Activated CD4-positive, alpha-beta T cell treated with anti-CD3 and anti-CD28 coated beads, Interleukin-2, amount 50 U/mL, for 1 hour (primary cell): ENCODE data around the gene CIB2.
"Not testable (repeated sequence)": the region's sequence is repeated elsewhere in the genome, so short reads cannot be mapped to it uniquely, and the experiment has no call there.

Source experiments
- DNase-seq: peaks from one replicate; pipeline ENCODE4 v3.0.0-alpha.2; 2020

The CIB2 gene

DNA sequence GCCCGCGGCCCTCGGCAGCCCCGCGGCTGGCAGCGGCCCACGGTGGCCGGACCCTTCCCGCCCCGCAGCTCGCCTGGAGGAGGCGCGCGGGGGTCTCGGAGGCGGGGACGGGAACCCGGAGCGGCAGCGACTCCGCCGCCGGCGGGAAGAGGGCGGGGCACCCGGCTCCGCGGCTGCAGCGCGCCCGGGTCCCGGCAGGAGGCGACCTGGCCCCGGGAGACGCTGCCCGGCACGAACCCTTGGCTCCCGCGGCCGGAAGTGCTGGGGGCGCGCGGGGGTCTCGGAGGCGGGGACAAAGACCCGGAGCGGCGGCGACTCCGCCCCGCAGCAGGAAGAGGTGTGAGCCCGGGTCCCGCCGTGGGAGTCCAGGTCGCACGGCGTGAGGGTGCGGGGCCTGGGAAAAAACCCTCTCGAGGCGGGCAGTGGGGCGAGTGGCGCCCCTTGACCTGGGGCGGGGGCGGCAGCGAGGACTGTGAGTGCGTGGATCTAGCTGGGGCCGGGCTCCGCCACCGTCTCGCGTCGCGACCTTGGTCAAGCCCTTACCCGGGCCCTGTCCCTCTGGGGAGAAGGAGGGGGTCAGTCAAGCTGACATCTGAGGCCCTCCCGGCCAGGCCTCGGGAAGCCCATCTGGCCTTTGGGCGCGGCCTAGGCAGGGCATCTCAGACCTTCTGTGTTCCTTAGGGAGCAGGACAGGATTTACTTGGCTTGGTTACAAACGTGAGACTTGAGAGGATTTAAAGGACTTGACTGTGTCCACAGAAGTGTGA is at the start of gene CIB2:
Gene CIB2 (minus strand): TSS at position 151 of the 767 bp plus-strand sequence. CDS start 230 bp downstream, outside the sequence.
- DNase-seq: peak; percentile 65

- no peak for DNase-seq
Observed at GRCh38 chr15:78179906-78180305, 48.7 kb upstream of the CIB2 start.

DNA sequence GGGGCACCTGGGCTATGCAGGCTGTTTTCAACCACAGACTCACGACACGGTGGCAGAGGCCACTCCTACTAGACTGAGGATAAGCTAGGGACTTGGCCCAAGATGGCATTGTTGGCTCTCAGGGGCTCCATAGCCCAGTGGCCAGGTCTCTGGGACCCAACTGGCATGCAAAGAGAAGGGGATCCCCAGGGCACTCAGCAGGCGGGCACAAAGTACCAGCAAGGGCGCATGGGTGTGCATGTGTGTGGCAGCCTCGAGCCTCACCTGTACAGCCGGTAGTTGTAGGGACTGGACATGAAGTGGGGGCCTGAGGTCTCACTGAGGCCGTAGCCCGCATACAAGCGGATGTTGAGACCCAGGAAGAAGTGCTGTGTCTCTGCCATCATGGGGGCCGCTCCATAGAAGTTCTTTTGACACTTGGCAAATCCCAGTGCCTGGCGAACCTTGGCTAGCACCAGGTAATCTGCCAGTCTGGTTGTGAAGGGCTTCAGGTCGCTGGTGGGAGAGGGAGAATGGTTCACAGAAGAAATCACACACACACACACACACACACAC is 48.1 kb upstream of the CIB2 start:
- DNase-seq: no peak

DNA sequence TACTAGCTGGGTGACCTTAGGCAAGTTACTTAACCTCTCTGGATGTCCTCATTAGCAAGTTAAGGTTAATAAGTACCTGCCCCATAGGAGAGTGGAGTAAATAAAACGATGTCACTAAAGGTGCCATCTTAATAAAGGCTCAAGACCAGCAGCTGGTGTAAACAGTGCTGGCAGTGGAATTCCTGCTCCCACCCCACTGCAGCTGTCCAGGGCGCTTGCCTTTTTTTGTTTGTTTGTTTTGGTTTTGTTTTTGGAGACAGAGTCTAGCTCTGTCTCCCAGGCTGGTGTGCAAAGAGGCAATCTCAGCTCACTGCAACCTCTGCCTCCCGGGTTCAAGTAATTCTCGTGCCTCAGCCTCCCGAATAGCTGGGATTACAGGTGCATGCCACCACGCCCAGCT is 46.8 kb upstream of the CIB2 start:
- DNase-seq: no peak

- peak; percentile 15 for DNase-seq
Observed at GRCh38 chr15:78177447-78177873, 46.2 kb upstream of the CIB2 start.

DNA sequence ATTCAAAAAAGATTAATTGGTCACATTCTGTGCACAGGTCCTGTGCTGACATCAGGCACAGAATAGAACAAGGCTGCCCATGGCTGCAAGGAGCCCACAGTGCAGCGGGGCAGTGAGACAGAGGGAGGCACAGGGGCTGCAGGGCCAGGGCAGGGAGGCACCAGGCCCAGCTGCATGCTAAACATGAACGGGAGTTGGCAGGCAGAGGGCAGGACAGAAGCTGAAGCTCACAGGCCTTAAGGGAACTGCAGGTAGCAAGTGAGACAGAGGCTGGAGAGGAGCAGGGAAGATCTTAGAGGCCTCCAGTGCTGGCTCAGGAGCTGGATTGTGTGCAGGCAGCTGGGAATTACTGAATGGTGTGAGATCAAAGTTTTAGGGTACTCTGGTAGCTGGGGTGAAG is 44.1 kb upstream of the CIB2 start:
- DNase-seq: no peak

DNA sequence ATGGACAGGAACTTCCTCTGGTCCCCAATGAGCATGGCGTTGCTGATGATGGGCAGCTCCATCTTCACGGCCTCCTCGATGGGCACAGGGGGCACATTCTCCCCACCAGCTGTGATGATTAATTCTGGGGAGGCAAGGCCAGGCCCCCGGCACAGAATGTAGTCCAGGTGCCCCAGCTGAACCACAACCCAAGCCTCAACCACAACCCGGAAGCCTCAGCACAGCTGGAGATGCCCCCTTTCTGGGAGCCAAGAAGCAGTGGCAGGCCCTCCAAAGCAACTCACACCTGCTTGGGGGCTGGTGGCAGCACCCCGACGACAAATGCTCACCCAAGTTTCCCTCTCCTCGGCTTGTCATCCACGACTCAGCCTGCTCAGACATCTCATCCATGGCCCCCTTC is 43.2 kb upstream of the CIB2 start:
- DNase-seq: no peak

- no peak for DNase-seq
Observed at GRCh38 chr15:78171864-78172472, 40.7 kb upstream of the CIB2 start.

- DNase-seq: no peak
Observed at GRCh38 chr15:78170848-78171773, 39.9 kb upstream of the CIB2 start.

GRCh38 chr15:78168608-78169007 is 37.4 kb upstream of the CIB2 start:
- no peak for DNase-seq

GRCh38 chr15:78167227-78167888 is 36.1 kb upstream of the CIB2 start:
- DNase-seq: no peak

GRCh38 chr15:78164010-78164409 is 32.8 kb upstream of the CIB2 start:
- DNase-seq: no peak

DNA sequence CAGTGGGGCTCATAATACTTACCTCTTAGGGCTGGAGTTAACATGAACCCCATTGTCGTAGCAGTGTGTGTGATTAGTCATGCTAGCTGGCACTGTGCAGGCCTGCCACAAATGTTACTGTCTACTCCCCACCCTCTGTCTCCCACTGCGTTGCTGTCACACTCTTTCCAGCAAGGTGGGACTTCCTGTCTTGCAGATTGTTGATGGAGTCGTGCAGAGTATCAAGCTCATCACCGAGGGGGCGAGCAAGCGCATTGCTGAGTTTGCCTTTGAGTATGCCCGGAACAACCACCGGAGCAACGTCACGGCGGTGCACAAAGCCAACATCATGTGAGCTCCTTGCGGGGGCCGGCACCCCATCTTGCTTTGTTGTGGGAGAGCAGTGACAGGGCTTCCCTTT is 30.8 kb upstream of the CIB2 start:
- DNase-seq: peak; percentile 40

- no peak for DNase-seq
Observed at GRCh38 chr15:78159395-78159794, 28.1 kb upstream of the CIB2 start.

DNA sequence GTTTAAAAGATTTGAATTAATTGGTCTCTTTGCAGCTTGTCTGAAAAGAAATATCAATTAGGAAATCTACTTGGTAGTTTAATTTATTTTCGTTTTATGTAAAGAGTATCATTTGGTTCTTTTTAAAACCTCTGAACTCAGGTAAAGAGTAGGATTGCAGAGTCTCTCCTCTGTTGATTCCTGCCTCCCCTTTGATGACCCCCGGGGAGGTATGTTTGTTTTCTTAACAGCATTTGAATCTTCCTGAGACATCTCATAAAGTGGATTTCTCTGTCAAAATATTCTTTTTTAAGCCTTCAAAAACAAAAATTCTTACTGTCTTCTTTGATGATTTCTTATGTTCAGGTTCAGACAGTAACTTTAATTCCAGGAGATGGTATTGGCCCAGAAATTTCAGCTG is 26.0 kb upstream of the CIB2 start:
- no peak for DNase-seq

GRCh38 chr15:78156653-78157052 is 25.4 kb upstream of the CIB2 start:
- no peak for DNase-seq

DNA sequence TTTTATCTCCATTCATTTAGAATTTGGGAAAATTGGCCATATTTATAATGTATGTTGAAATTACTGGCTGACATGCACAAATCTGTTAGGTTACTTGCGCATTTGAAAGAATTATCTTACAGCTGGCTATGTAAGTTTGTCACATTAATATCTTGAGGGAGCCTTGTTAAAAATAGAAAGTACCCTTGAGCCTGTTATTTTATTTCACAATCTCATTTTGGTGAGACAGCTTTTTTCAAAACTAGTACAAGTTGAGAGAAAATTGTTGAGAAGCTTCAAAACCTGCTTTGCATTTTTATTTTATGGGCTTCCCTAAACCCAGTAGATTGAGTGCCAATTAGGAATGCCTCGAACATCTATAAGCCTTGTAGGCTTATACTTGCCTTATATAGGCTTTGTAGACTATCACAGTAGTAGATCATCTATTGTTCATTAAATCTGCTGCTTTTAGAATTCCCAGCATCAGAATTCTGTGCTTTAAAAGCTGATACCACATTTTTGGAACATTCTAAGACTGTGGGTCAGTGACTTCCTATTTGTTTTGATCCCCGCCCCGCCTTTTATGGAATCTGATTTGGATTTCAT is 24.2 kb upstream of the CIB2 start:
- no peak for DNase-seq

GRCh38 chr15:78154955-78155354 is 23.7 kb upstream of the CIB2 start:
- DNase-seq: no peak

DNA sequence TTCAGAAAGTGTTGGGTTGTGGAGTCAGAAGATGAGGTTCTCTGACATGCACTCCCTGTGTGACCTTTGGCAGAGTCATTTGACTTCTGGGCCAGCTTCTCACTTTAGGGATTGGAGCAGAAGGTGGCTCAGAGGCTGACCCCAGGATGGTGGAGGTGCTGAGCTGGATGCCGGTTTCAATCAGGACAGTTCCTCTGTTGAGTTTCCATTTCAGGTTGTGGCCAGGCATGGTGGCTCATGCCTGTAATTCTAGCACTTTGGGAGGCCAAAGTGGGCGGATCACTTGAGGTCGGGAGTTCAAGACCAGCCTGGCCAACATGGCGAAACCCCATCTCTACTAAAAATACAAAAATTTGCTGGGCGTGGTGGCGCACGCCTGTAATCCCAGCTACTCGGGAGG is 19.8 kb upstream of the CIB2 start:
- DNase-seq: not testable (repeated sequence)

GRCh38 chr15:78149805-78150751 is 18.8 kb upstream of the CIB2 start:
- DNase-seq: no peak
